IMR-90 (cell line): ENCODE results near the gene UNC13C. TPM values are rescaled to one million over a fixed set of nuclear protein-coding genes. Genes with fewer than 3 reads are reported as not detected.

Source experiments
- ATAC-seq: fragments of 200-7000 bp; cut with Tn5 transposase; 2 replicates; pipeline ENCODE4 v1.9.1; 2020; ENCODE audit warnings: low read depth, mild to moderate bottlenecking, moderate library complexity
- BruUV-seq: library from RNA; stranded (reverse); fragments of 400-500 nt; replicated peaks from 2 replicates; lab custom pipeline; 2021; lab: Mats Ljungman, UMichigan
- CTCF ChIA-PET: fragments of 300-600 bp; formaldehyde crosslinking; extraction: SDS; loops from one replicate; lab custom pipeline; 2021; ENCODE audit warnings: antibody characterized with exemption; lab: Yijun Ruan, JAX
- POLR2A ChIA-PET: fragments of 300-600 bp; sonication (Branson Sonifier 250); formaldehyde crosslinking; loops from one replicate; lab custom pipeline; 2022; ENCODE audit warnings: antibody characterized with exemption; ENCODE audit not compliant: unreplicated experiment; lab: Charles Lee
- DNase-seq: peaks from one replicate; pipeline ENCODE4 v3.0.0; 2013
- H2AFZ ChIP-seq: replicated peaks from 2 replicates; pipeline ENCODE3; 2013; ENCODE audit warnings: low read length, mild to moderate bottlenecking; ENCODE audit not compliant: poor library complexity
- H2AK5ac ChIP-seq: 2 replicates; pipeline ENCODE4 v1.6.1; 2013; ENCODE audit warnings: low read depth, low read length, inconsistent platforms
- H2AK9ac ChIP-seq: replicated peaks from 2 replicates; pipeline ENCODE3; 2013; ENCODE audit warnings: mild to moderate bottlenecking, low read depth, low read length, moderate library complexity; ENCODE audit not compliant: poor library complexity
- H2BK120ac ChIP-seq: 2 replicates; pipeline ENCODE4 v1.6.1; 2013; ENCODE audit warnings: low read depth, low read length, inconsistent platforms
- H2BK15ac ChIP-seq: 3 replicates; pipeline ENCODE4 v1.6.1; 2013; ENCODE audit warnings: low read depth, low read length, inconsistent platforms
- H2BK20ac ChIP-seq: 2 replicates; pipeline ENCODE4 v1.6.1; 2013; ENCODE audit warnings: low read depth, mild to moderate bottlenecking, inconsistent platforms, low read length, moderate library complexity
- H2BK5ac ChIP-seq: 2 replicates; pipeline ENCODE4 v1.6.1; 2013; ENCODE audit warnings: mild to moderate bottlenecking, low read depth, low read length, inconsistent platforms; ENCODE audit not compliant: poor library complexity, severe bottlenecking
- H3K14ac ChIP-seq: replicated peaks from 2 replicates; pipeline ENCODE4 v1.6.1; 2013; ENCODE audit warnings: low read depth, low read length, inconsistent platforms
- H3K18ac ChIP-seq: 2 replicates; pipeline ENCODE4 v1.6.1; 2013; ENCODE audit warnings: low read depth, low read length, control low read depth
- H3K23ac ChIP-seq: 2 replicates; pipeline ENCODE4 v1.6.1; 2013; ENCODE audit warnings: low read depth, low read length, inconsistent platforms
- H3K27ac ChIP-seq: 2 replicates; pipeline ENCODE4 v1.5.1; 2013; ENCODE audit warnings: mild to moderate bottlenecking, control low read depth, low read length; ENCODE audit not compliant: insufficient read depth
- H3K27me3 ChIP-seq: 2 replicates; pipeline ENCODE4 v1.6.1; 2013; ENCODE audit warnings: low read length; ENCODE audit not compliant: control insufficient read depth, insufficient read depth
- H3K36me3 ChIP-seq: 2 replicates; pipeline ENCODE4 v1.6.1; 2013; ENCODE audit warnings: low read length, mixed read lengths; ENCODE audit not compliant: control insufficient read depth, insufficient read depth
- H3K4ac ChIP-seq: 2 replicates; pipeline ENCODE4 v1.6.1; 2013; ENCODE audit warnings: low read depth, low read length, inconsistent platforms
- H3K4me1 ChIP-seq: 2 replicates; pipeline ENCODE4 v1.6.1; 2013; ENCODE audit warnings: low read length, mixed read lengths; ENCODE audit not compliant: control insufficient read depth, insufficient read depth
- H3K4me2 ChIP-seq: 2 replicates; pipeline ENCODE4 v1.6.1; 2013; ENCODE audit warnings: low read depth, mild to moderate bottlenecking, control low read depth, low read length, moderate library complexity
- H3K4me3 ChIP-seq: 2 replicates; pipeline ENCODE4 v1.5.1; 2013; ENCODE audit warnings: low read depth, mild to moderate bottlenecking, control low read depth, low read length, moderate library complexity; ENCODE audit not compliant: insufficient read depth
- H3K56ac ChIP-seq: 2 replicates; pipeline ENCODE4 v1.6.1; 2013; ENCODE audit warnings: low read length, inconsistent platforms; ENCODE audit not compliant: insufficient read depth; ENCODE audit errors: extremely low read depth
- H3K79me1 ChIP-seq, 2 experiments: 2 replicates each; pipeline ENCODE4 v1.6.1; 2013; ENCODE audit warnings: low read length in 2 of 2, inconsistent platforms in 1 of 2, low read depth in 1 of 2
- H3K9ac ChIP-seq: 2 replicates; pipeline ENCODE4 v1.6.1; 2013; ENCODE audit warnings: low read depth, low read length, control low read depth
- H3K9me1 ChIP-seq: 2 replicates; pipeline ENCODE4 v1.6.1; 2013; ENCODE audit warnings: low read length, inconsistent platforms; ENCODE audit not compliant: insufficient read depth
- H3K9me3 ChIP-seq: 2 replicates; pipeline ENCODE4 v1.6.1; 2013; ENCODE audit warnings: low read length; ENCODE audit not compliant: control insufficient read depth, insufficient read depth
- H4K20me1 ChIP-seq: 2 replicates; pipeline ENCODE4 v1.6.1; 2013; ENCODE audit warnings: low read length, inconsistent platforms; ENCODE audit not compliant: insufficient read depth
- H4K5ac ChIP-seq: 2 replicates; pipeline ENCODE4 v1.6.1; 2013; ENCODE audit warnings: mild to moderate bottlenecking, low read depth, low read length, control low read depth
- H4K8ac ChIP-seq, 2 experiments: 2 replicates each; pipeline ENCODE4 v1.6.1; 2013; ENCODE audit warnings: low read depth in 2 of 2, low read length in 2 of 2, control low read depth in 1 of 2, inconsistent platforms in 1 of 2
- H4K91ac ChIP-seq: 2 replicates; pipeline ENCODE4 v1.6.1; 2013; ENCODE audit warnings: low read depth, low read length, inconsistent platforms; ENCODE audit not compliant: insufficient read depth
- BHLHE40 ChIP-seq: fragments of 150-350 bp; IDR thresholded peaks from 2 replicates; pipeline ENCODE4 v1.6.1; 2016; ENCODE audit warnings: mild to moderate bottlenecking, low read depth, low read length
- CEBPB ChIP-seq: IDR thresholded peaks from 2 replicates; pipeline ENCODE4 v1.6.1; 2012; ENCODE audit warnings: low read depth, low read length, improper control_type of control experiment
- ELK1 ChIP-seq: fragments of 150-350 bp; IDR thresholded peaks from 2 replicates; pipeline ENCODE4 v1.6.1; 2016; ENCODE audit warnings: low read depth, mild to moderate bottlenecking, low read length, moderate library complexity, borderline replicate concordance
- FOS ChIP-seq: fragments of 150-350 bp; IDR thresholded peaks from 2 replicates; pipeline ENCODE4 v1.6.1; 2016; ENCODE audit warnings: low read depth, low read length
- MAFK ChIP-seq: IDR thresholded peaks from 2 replicates; pipeline ENCODE4 v1.6.1; 2012; ENCODE audit warnings: low read depth, low read length, improper control_type of control experiment
- MAZ ChIP-seq: IDR thresholded peaks from 2 replicates; pipeline ENCODE4 v1.6.1; 2012; ENCODE audit warnings: low read depth, mild to moderate bottlenecking, low read length, improper control_type of control experiment, moderate library complexity, borderline replicate concordance
- RAD21 ChIP-seq: IDR thresholded peaks from 2 replicates; pipeline ENCODE4 v1.6.1; 2012; ENCODE audit warnings: low read length, improper control_type of control experiment
- RCOR1 ChIP-seq: IDR thresholded peaks from 2 replicates; pipeline ENCODE4 v1.6.1; 2012; ENCODE audit warnings: mild to moderate bottlenecking, low read length, improper control_type of control experiment; ENCODE audit not compliant: insufficient replicate concordance
- SMC3 ChIP-seq: fragments of 150-350 bp; IDR thresholded peaks from 2 replicates; pipeline ENCODE4 v1.6.1; 2016; ENCODE audit warnings: low read depth, mild to moderate bottlenecking, antibody characterized with exemption, low read length, moderate library complexity
- USF2 ChIP-seq: fragments of 150-350 bp; IDR thresholded peaks from 2 replicates; pipeline ENCODE4 v1.6.1; 2017; ENCODE audit warnings: mild to moderate bottlenecking, antibody characterized with exemption, low read length, low read depth
- WGBS, 2 experiments: methylation state at CpG; one replicate each; pipeline versions ENCODE4 v1.1.5 to v1.1.7; 2013; ENCODE audit warnings: missing lambda C conversion rate in 2 of 2; ENCODE audit not compliant: insufficient read length in 1 of 2; ENCODE audit errors: extremely low coverage in 2 of 2; 5-methylcytosine and 5-hydroxymethylcytosine counted together
- dilution Hi-C: fragments of 300-500 bp; cut with HindIII; formaldehyde crosslinking; loops from one replicate; pipeline ENCODE4 v1.14.3; 2018; ENCODE audit warnings: low sequenced_read_pairs; ENCODE audit not compliant: unreplicated experiment
- in situ Hi-C: fragments of 300-500 bp; cut with MboI; formaldehyde crosslinking; loops from 3 replicates; pipeline ENCODE4 v1.14.3; 2019; ENCODE audit warnings: low sequenced_read_pairs, inconsistent platforms, mixed read lengths
- intact Hi-C: fragments of 100-400 bp; cut with micrococcal nuclease; formaldehyde crosslinking; loops from 2 replicates; pipeline ENCODE4 v1.10.0; 2022
- polyA plus RNA-seq, 3 experiments: library from polyadenylated mRNA; depleted of rRNA; stranded (reverse); fragments of >200 nt; gene quantifications; 2 replicates each; pipeline ENCODE4 v1.2.3, GENCODE V29; 2012; ENCODE audit warnings: low replicate concordance in 1 of 3
- total RNA-seq: library from RNA; depleted of rRNA; stranded (reverse); fragments of >200 nt; gene quantifications from 2 replicates; pipeline ENCODE4 v1.2.3, GENCODE V29; 2012

UNC13C gene
- total and polyA plus RNA-seq, 2 of the 4 experiments (the other 2 are of a cell fraction), result not detected

GRCh38 chr15:54364961-54365360 is 386.7 kb downstream of the UNC13C start:
- BruUV-seq, result no TSS peak
- no peak overlapping the region for H2BK120ac ChIP-seq
- no peak overlapping the region for H3K27ac ChIP-seq
- H3K9me3 ChIP-seq, result peaks cover 6% of the 10 kb centered on the region
- TF ChIP-seq USF2 (no peak), MAFK (no peak), BHLHE40 (no peak), RCOR1 (no peak), CEBPB (no peak), SMC3 (no peak), FOS (no peak), MAZ (no peak), ELK1 (no peak), RAD21 (no peak)
- no peak overlapping the region for H2BK20ac ChIP-seq
- H3K23ac ChIP-seq, result no peak overlapping the region
- no peak for DNase-seq
- no peak overlapping the region for H2BK5ac ChIP-seq
- H4K20me1 ChIP-seq, result no peaks in the 10 kb centered on the region
- no peak overlapping the region for H3K4me3 ChIP-seq
- H3K36me3 ChIP-seq, result no peaks in the 10 kb centered on the region
- no peaks in the 10 kb centered on the region for H3K79me1 ChIP-seq
- intact Hi-C loops, result no loop called here
- dilution Hi-C loops, result no loop called here
- no peaks in the 10 kb centered on the region for H3K9me1 ChIP-seq
- H3K4me1 ChIP-seq, result no peaks in the 10 kb centered on the region
- H3K14ac ChIP-seq, result no peak overlapping the region
- H2AK5ac ChIP-seq, result no peak overlapping the region
- in situ Hi-C loops, result no loop called here
- no peak overlapping the region for H3K4ac ChIP-seq
- POLR2A ChIA-PET, result no interaction called here
- no peak overlapping the region for H3K18ac ChIP-seq
- no peak overlapping the region for H3K4me2 ChIP-seq
- H2BK15ac ChIP-seq, result no peak overlapping the region
- CTCF ChIA-PET, result no interaction called here
- no peak overlapping the region for H4K91ac ChIP-seq
- 65% methylated on average over 2 of the region's 3 CpGs; no CpG with 5 or more reads in 1 of the 2 experiments for WGBS, 2 experiments
- H3K56ac ChIP-seq, result no peak overlapping the region
- no peak overlapping the region for H3K9ac ChIP-seq
- H3K27me3 ChIP-seq, result no peaks in the 10 kb centered on the region
- no peak overlapping the region for H2AFZ ChIP-seq
- no peak overlapping the region for H4K5ac ChIP-seq
- no peak for ATAC-seq
- no peak overlapping the region for H4K8ac ChIP-seq
- no peak overlapping the region for H2AK9ac ChIP-seq
